Measurements from ENCODE around the gene WHRN. TPM values are rescaled to one million over a fixed set of nuclear protein-coding genes. Genes with fewer than 3 reads are reported as not detected.

The WHRN gene
- total RNA-seq, 1 donor from 2014 or later, result 6.9 TPM

GRCh38 chr9:114392749-114393112 lies 112.5 kb downstream of the WHRN start:
- Mint-ChIP-seq H3K27ac (ENCODE audit: unreplicated experiment) (peak overlapping the region; percentile 20), H3K27me3 (ENCODE audit: low read depth) (no peaks in the 10 kb centered on the region), H3K4me1 (ENCODE audit: low read depth) (peaks cover 72% of the 10 kb centered on the region), H3K36me3 (ENCODE audit: low read depth) (peaks cover 3% of the 10 kb centered on the region), H3K9me3 (ENCODE audit: low read depth) (no peaks in the 10 kb centered on the region), H3K4me3 (ENCODE audit: unreplicated experiment) (no peak overlapping the region)
- DNase-seq (ENCODE audit: low spot score), result no peak
- TF ChIP-seq CTCF (IDR thresholded peaks at IDR 0.05), result no peak

- peaks cover 68% of the 10 kb centered on the region for H3K4me1 Mint-ChIP-seq (ENCODE audit: low read depth)
- H3K4me3 Mint-ChIP-seq (ENCODE audit: unreplicated experiment), result no peak overlapping the region
- H3K27me3 Mint-ChIP-seq (ENCODE audit: low read depth), result no peaks in the 10 kb centered on the region
- H3K27ac Mint-ChIP-seq (ENCODE audit: unreplicated experiment), result no peak overlapping the region
- TF ChIP-seq CTCF (IDR thresholded peaks at IDR 0.05), result no peak
- no peaks in the 10 kb centered on the region for H3K9me3 Mint-ChIP-seq (ENCODE audit: low read depth)
- DNase-seq (ENCODE audit: low spot score), result no peak
- H3K36me3 Mint-ChIP-seq (ENCODE audit: low read depth), result peaks cover 3% of the 10 kb centered on the region
These were observed 114.3 kb downstream of the WHRN start for GRCh38 chr9:114390952-114391351.

GRCh38 chr9:114389612-114390368 lies 115.5 kb downstream of the WHRN start:
- DNase-seq (ENCODE audit: low spot score), result no peak
- H3K27me3 Mint-ChIP-seq (ENCODE audit: low read depth), result no peaks in the 10 kb centered on the region
- H3K27ac Mint-ChIP-seq (ENCODE audit: unreplicated experiment), result peak overlapping the region; percentile 38
- no peak for TF ChIP-seq CTCF (IDR thresholded peaks at IDR 0.05)
- no peaks in the 10 kb centered on the region for H3K9me3 Mint-ChIP-seq (ENCODE audit: low read depth)
- H3K36me3 Mint-ChIP-seq (ENCODE audit: low read depth), result peaks cover 3% of the 10 kb centered on the region
- H3K4me1 Mint-ChIP-seq (ENCODE audit: low read depth), result peaks cover 68% of the 10 kb centered on the region
- H3K4me3 Mint-ChIP-seq (ENCODE audit: unreplicated experiment), result no peak overlapping the region

GRCh38 chr9:114388764-114389375 lies 116.4 kb downstream of the WHRN start:
- Mint-ChIP-seq H3K4me1 (ENCODE audit: low read depth) (peaks cover 70% of the 10 kb centered on the region), H3K9me3 (ENCODE audit: low read depth) (no peaks in the 10 kb centered on the region), H3K36me3 (ENCODE audit: low read depth) (peaks cover 3% of the 10 kb centered on the region), H3K27me3 (ENCODE audit: low read depth) (no peaks in the 10 kb centered on the region), H3K4me3 (ENCODE audit: unreplicated experiment) (no peak overlapping the region), H3K27ac (ENCODE audit: unreplicated experiment) (peak overlapping the region; percentile 95)
- no peak for TF ChIP-seq CTCF (IDR thresholded peaks at IDR 0.05)
- DNase-seq (ENCODE audit: low spot score), result no peak

GRCh38 chr9:114388357-114388682 lies 117.0 kb downstream of the WHRN start:
- TF ChIP-seq CTCF (IDR thresholded peaks at IDR 0.05), result no peak
- peak overlapping the region; percentile 93 for H3K4me3 Mint-ChIP-seq (ENCODE audit: unreplicated experiment)
- peak overlapping the region; percentile 95 for H3K27ac Mint-ChIP-seq (ENCODE audit: unreplicated experiment)
- H3K27me3 Mint-ChIP-seq (ENCODE audit: low read depth), result no peaks in the 10 kb centered on the region
- H3K36me3 Mint-ChIP-seq (ENCODE audit: low read depth), result peaks cover 1% of the 10 kb centered on the region
- peaks cover 72% of the 10 kb centered on the region for H3K4me1 Mint-ChIP-seq (ENCODE audit: low read depth)
- DNase-seq (ENCODE audit: low spot score), result no peak
- H3K9me3 Mint-ChIP-seq (ENCODE audit: low read depth), result no peaks in the 10 kb centered on the region
